Activated CD8-positive, alpha-beta T cell treated with anti-CD3 and anti-CD28 coated beads for 36 hours (primary cell): Measurements from ENCODE around the gene STX3. TPM values are rescaled to one million over a fixed set of nuclear protein-coding genes. Genes with fewer than 3 reads are reported as not detected.

Source experiments
- ATAC-seq: fragments of 200-7000 bp; cut with Tn5 transposase; one replicate; pipeline ENCODE4 v1.10.0; 2021; ENCODE audit warnings: mild to moderate bottlenecking, moderate library complexity
- CTCF ChIA-PET: fragments of 350-600 bp; sonication (Branson Sonifier 250); formaldehyde crosslinking; loops from one replicate; lab custom pipeline; 2021; ENCODE audit warnings: antibody characterized with exemption; lab: Charles Lee
- POLR2A ChIA-PET: fragments of 350-600 bp; sonication (Branson Sonifier 250); formaldehyde crosslinking; loops from one replicate; lab custom pipeline; 2021; ENCODE audit warnings: antibody characterized with exemption; lab: Charles Lee
- DNase-seq: peaks from one replicate; pipeline ENCODE4 v3.0.0-alpha.2; 2020
- H3K27ac Mint-ChIP-seq: one replicate; pipeline ENCODE4 v1.8.0; 2021; ENCODE audit warnings: mild to moderate bottlenecking, mixed read lengths
- H3K27me3 Mint-ChIP-seq: one replicate; pipeline ENCODE4 v1.8.0; 2021; ENCODE audit warnings: mixed read lengths
- H3K36me3 Mint-ChIP-seq: one replicate; pipeline ENCODE4 v1.8.0; 2021; ENCODE audit warnings: low read depth, mixed read lengths
- H3K4me1 Mint-ChIP-seq: one replicate; pipeline ENCODE4 v1.8.0; 2021; ENCODE audit warnings: low read depth, mixed read lengths
- H3K4me3 Mint-ChIP-seq: one replicate; pipeline ENCODE4 v1.8.0; 2021; ENCODE audit warnings: mild to moderate bottlenecking, moderate library complexity, mixed read lengths
- H3K9me3 Mint-ChIP-seq: one replicate; pipeline ENCODE4 v1.8.0; 2021; ENCODE audit warnings: mixed read lengths
- intact Hi-C: fragments of 100-400 bp; cut with micrococcal nuclease; formaldehyde crosslinking; loops from one replicate; pipeline ENCODE4 v1.10.0; 2022
- total RNA-seq, 2 experiments: library from RNA; stranded (reverse); gene quantifications; one replicate each; pipeline ENCODE4 v1.2.3, GENCODE V29; 2021
- TF ChIP-seq, protein P1 (sequence below): fragments of 200-600 bp; IDR thresholded peaks from one replicate; pipeline ENCODE4 v1.8.0; 2022; ENCODE audit warnings: antibody characterized with exemption, mild to moderate bottlenecking

Gene STX3
- total RNA-seq, 2 experiments from 2014 or later: 8.3 to 9.5 TPM

DNA sequence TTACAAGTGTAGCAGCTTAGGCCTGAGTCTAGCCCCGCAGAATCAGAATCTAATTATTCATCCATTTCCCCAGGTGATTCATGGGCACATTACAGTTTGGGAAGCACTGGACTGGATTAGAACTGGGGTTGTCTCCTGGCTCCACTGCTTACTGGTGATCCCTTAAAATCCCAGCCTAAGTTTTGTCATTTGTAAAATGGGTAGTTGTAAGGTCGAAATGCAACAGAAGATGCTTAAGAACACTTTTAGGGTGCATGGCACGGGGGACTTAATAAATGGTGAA lies 1.3 kb downstream of the STX3 start:
- H3K4me1 Mint-ChIP-seq: peaks cover 14% of the 10 kb centered on the region
- no peaks in the 10 kb centered on the region for H3K27me3 Mint-ChIP-seq
- intact Hi-C loops: no loop called here
- TF ChIP-seq, protein P1, sequence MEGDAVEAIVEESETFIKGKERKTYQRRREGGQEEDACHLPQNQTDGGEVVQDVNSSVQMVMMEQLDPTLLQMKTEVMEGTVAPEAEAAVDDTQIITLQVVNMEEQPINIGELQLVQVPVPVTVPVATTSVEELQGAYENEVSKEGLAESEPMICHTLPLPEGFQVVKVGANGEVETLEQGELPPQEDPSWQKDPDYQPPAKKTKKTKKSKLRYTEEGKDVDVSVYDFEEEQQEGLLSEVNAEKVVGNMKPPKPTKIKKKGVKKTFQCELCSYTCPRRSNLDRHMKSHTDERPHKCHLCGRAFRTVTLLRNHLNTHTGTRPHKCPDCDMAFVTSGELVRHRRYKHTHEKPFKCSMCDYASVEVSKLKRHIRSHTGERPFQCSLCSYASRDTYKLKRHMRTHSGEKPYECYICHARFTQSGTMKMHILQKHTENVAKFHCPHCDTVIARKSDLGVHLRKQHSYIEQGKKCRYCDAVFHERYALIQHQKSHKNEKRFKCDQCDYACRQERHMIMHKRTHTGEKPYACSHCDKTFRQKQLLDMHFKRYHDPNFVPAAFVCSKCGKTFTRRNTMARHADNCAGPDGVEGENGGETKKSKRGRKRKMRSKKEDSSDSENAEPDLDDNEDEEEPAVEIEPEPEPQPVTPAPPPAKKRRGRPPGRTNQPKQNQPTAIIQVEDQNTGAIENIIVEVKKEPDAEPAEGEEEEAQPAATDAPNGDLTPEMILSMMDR: no peak
- peak overlapping the region; percentile 78 for H3K4me3 Mint-ChIP-seq
- ChIA-PET CTCF (interaction anchor here (0.9 to 6.0 kb wide), 6 partner anchors 10 to 53 kb away, joined by 3 to 92 read pairs (median 17); partner anchors contain the start of gene MRPL16), POLR2A (interaction anchor here (0.9 to 1.5 kb wide), 2 partner anchors 14 to 87 kb away, joined by 3 read pairs; no protein-coding TSS in a partner anchor)
- no peak overlapping the region for H3K27ac Mint-ChIP-seq
- ATAC-seq (no peak), DNase-seq (no peak)
- no peaks in the 10 kb centered on the region for H3K9me3 Mint-ChIP-seq
- no peaks in the 10 kb centered on the region for H3K36me3 Mint-ChIP-seq

DNA sequence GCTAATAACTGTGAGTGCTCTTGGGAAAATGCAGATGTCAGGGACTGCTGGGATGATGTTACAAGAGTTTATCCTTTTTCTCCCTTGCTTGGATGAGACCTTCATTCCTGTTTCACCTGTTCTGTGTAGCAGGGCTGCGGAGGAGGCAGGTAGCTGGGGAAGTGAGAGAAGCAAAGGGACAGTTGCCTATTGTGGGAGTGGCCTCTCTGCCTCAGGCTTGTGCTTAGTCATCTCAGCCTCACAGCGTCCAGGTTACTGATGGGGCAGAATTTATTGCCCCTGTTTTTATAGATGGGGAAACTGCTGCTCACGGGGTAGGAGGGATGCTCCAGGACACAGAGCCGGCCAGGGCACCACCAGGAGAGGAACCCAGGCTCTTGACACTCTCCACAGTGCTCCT lies 1.7 kb downstream of the STX3 start:
- intact Hi-C loops: no loop called here
- ChIA-PET POLR2A (interaction anchor here (0.7 to 1.5 kb wide), 4 partner anchors 14 to 162 kb away, joined by 3 read pairs; no protein-coding TSS in a partner anchor), CTCF (interaction anchor here (3.3 to 6.0 kb wide), 3 partner anchors 10 to 52 kb away, joined by 17 to 92 read pairs (median 28); partner anchors contain the start of gene MRPL16)
- Mint-ChIP-seq H3K4me3 (peak overlapping the region; percentile 78), H3K9me3 (no peaks in the 10 kb centered on the region), H3K27me3 (no peaks in the 10 kb centered on the region), H3K4me1 (peaks cover 14% of the 10 kb centered on the region), H3K27ac (no peak overlapping the region), H3K36me3 (no peaks in the 10 kb centered on the region)
- no peak for ATAC-seq
- TF ChIP-seq, protein P1: no peak
- peak; percentile 28 for DNase-seq

DNA sequence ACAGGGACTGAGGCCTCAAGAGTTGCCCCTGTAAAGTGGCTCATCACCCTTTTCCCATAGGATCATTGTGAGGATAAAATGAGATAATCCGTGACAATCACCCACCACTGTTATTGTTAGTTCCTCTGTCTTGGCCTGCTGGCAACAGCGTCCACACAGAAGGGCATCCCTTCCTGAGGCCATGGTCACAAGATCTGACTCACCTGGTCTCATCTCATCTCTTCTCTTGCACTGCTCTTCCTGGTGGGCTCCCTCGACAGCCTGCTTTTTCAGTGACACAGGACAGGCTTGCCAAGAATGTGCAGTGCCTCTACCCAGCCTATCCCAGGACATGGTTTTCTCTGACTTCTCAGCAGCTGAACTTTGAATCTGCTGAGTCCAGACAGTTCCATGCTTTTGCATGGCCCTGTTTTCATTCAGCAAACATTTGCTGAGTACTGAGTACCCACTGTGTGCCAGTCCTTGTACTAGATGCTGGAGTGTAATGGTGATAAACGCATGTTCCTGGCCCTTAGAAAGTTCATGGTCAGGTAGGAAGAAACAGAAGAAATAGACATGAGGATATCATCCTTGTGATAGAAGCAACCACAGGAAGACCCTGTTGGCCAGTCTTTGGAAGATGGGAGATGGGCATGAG lies 3.3 kb downstream of the STX3 start:
- intact Hi-C loops: no loop called here
- TF ChIP-seq, protein P1: no peak
- ATAC-seq (no peak), DNase-seq (no peak)
- no peaks in the 10 kb centered on the region for H3K36me3 Mint-ChIP-seq
- no peaks in the 10 kb centered on the region for H3K9me3 Mint-ChIP-seq
- no peaks in the 10 kb centered on the region for H3K27me3 Mint-ChIP-seq
- ChIA-PET CTCF (no interaction called here), POLR2A (no interaction called here)
- H3K4me1 Mint-ChIP-seq: peaks cover 14% of the 10 kb centered on the region
- H3K27ac Mint-ChIP-seq: no peak overlapping the region
- H3K4me3 Mint-ChIP-seq: no peak overlapping the region

- H3K36me3 Mint-ChIP-seq: no peaks in the 10 kb centered on the region
- no peaks in the 10 kb centered on the region for H3K27me3 Mint-ChIP-seq
- TF ChIP-seq, protein P1: no peak
- POLR2A ChIA-PET: no interaction called here
- H3K4me1 Mint-ChIP-seq: peaks cover 14% of the 10 kb centered on the region
- no peak overlapping the region for H3K27ac Mint-ChIP-seq
- H3K4me3 Mint-ChIP-seq: no peak overlapping the region
- ATAC-seq (no peak), DNase-seq (no peak)
- no peaks in the 10 kb centered on the region for H3K9me3 Mint-ChIP-seq
- CTCF ChIA-PET: interaction anchor here (0.9 to 1.0 kb wide), 2 partner anchors 42 to 51 kb away, joined by 3 read pairs; partner anchors contain the start of gene MRPL16
- intact Hi-C loops: no loop called here
Measured at GRCh38 chr11:59759900-59760299, 4.7 kb downstream of the STX3 start.

GRCh38 chr11:59760771-59761170 lies 5.6 kb downstream of the STX3 start:
- ChIA-PET POLR2A (no interaction called here), CTCF (no interaction called here)
- Mint-ChIP-seq H3K4me1 (peaks cover 15% of the 10 kb centered on the region), H3K4me3 (no peak overlapping the region), H3K27me3 (no peaks in the 10 kb centered on the region), H3K36me3 (no peaks in the 10 kb centered on the region), H3K9me3 (no peaks in the 10 kb centered on the region), H3K27ac (no peak overlapping the region)
- TF ChIP-seq, protein P1: no peak
- intact Hi-C loops: no loop called here
- no peak for DNase-seq
- no peak for ATAC-seq
